Mucosa of descending colon (tissue), 3 donors: ENCODE results near the gene FHAD1. TPM values are rescaled to one million over a fixed set of nuclear protein-coding genes. Genes with fewer than 3 reads are reported as not detected.
A peak's percentile ranks its signal among the peaks of the same experiment; 100 is the strongest.

ENCODE experiments used
- ATAC-seq: fragments of 200-7000 bp; cut with Tn5 transposase; one replicate; pipeline ENCODE4 v1.9.1; 2020; ENCODE audit warnings: mild to moderate bottlenecking, moderate library complexity
- DNase-seq, 3 donors: peaks; one replicate each; pipeline ENCODE4 v3.0.0-alpha.2; 2020
- H3K36me3 ChIP-seq: fragments of 200-600 bp; one replicate; pipeline ENCODE4 v1.8.0; 2021; ENCODE audit warnings: low read depth, mild to moderate bottlenecking
- H3K4me1 ChIP-seq: fragments of 200-600 bp; one replicate; pipeline ENCODE4 v1.8.0; 2021; ENCODE audit warnings: low read depth, mild to moderate bottlenecking
- H3K4me3 ChIP-seq: fragments of 200-600 bp; one replicate; pipeline ENCODE4 v1.8.0; 2021; ENCODE audit warnings: mild to moderate bottlenecking
- H3K9me3 ChIP-seq: fragments of 200-600 bp; one replicate; pipeline ENCODE4 v1.8.0; 2021; ENCODE audit warnings: mild to moderate bottlenecking
- intact Hi-C, 2 donors: fragments of 100-400 bp; cut with DNase I in 1 of 2; cut with micrococcal nuclease in 1 of 2; formaldehyde crosslinking; loops; one replicate each; pipeline versions ENCODE4 v1.11.0 to v1.11.1; 2022; cut with DNase I, micrococcal nuclease
- total RNA-seq, 3 donors: library from RNA; stranded (reverse); fragmentation: NEBNext Ultra II Directional in 2 of 3; extraction: Animal tissue kit (Norgen Biotek cat#: 25700) in 2 of 3; gene quantifications; one replicate each; pipeline versions ENCODE4 v1.2.1 to v1.2.4, GENCODE V29; 2021 to 2023
- TF ChIP-seq, protein P1 (sequence below): fragments of 200-600 bp; IDR thresholded peaks from one replicate; pipeline ENCODE4 v1.8.0; 2022; ENCODE audit warnings: antibody characterized with exemption, mild to moderate bottlenecking
- donor health status: DM: no; HTN: no; CAD: no; lungs with moderate emphysema.
- donor health status: DM: no; HTN: no; CAD: no.
- donor health status: DM: no; HTN: yes; CAD: no.

Gene FHAD1
- total RNA-seq, 3 donors from 2014 or later: 0.89 to 1.9 (median 0.99) TPM

DNA sequence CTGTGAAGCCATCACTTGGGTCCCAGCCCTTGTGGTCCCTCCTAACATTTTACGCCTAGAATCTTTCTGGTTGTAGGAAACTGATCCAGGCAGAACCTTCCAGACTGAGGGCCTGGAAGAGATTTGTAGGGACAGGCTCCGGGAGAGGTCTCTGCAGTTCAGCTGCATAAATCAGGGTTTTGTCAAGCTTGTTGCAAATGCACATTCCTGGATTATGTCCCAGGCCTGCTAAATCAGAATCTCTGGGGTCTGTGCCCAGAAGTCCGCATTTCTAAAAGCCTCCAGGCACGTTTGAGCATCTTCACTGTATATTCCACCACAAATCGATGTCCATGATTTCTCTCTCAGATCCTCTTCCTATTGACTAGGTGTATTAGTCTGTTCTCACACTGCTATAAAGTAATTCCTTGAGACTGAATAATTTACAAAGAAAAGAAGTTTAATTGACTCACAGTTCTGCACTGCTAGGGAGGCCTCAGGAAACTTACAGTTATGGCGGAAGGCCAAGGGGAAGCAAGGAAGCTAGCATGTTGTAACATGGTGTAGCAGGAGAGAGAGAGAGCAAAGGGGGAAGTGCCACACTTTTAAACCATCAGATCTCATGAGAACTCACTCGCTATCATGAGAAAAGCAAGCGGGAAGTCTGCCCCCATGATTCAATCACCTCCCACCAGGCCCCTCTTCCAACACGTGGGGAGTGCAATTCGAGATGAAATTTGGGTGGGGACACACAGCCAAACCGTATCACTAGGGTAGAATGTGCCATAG lies 1.2 kb upstream of the FHAD1 start:
- Histone ChIP-seq H3K4me3 (no peak overlapping the region), H3K36me3 (no peaks in the 10 kb centered on the region), H3K9me3 (no peaks in the 10 kb centered on the region), H3K4me1 (peaks cover 7% of the 10 kb centered on the region)
- DNase-seq (no peak), ATAC-seq (peak; percentile 20)
- intact Hi-C loops: no loop called here
- TF ChIP-seq, protein P1, sequence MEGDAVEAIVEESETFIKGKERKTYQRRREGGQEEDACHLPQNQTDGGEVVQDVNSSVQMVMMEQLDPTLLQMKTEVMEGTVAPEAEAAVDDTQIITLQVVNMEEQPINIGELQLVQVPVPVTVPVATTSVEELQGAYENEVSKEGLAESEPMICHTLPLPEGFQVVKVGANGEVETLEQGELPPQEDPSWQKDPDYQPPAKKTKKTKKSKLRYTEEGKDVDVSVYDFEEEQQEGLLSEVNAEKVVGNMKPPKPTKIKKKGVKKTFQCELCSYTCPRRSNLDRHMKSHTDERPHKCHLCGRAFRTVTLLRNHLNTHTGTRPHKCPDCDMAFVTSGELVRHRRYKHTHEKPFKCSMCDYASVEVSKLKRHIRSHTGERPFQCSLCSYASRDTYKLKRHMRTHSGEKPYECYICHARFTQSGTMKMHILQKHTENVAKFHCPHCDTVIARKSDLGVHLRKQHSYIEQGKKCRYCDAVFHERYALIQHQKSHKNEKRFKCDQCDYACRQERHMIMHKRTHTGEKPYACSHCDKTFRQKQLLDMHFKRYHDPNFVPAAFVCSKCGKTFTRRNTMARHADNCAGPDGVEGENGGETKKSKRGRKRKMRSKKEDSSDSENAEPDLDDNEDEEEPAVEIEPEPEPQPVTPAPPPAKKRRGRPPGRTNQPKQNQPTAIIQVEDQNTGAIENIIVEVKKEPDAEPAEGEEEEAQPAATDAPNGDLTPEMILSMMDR: no peak

DNA sequence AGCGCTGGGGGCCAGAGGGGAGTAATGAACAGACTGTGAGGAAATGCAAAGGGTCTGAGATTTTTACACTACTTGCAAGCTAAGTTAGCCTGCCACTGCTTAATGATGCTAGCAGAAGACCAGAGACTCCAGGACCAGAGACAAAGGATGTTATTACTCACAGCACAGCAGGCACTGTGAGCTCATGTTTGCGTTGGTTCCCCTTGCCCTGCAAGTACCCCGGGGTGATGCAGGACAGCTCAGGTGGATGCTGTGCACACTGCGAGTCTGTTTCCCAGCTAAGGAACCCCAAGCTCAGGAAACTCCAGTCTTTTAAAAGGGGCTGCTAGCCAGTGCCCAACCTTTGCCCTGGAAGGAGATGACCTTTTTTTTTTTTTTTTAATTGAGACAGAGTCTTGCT lies 1.2 kb downstream of the FHAD1 start:
- no peaks in the 10 kb centered on the region for H3K9me3 ChIP-seq
- ATAC-seq: no peak
- no peak for DNase-seq
- H3K4me1 ChIP-seq: peaks cover 7% of the 10 kb centered on the region
- no peaks in the 10 kb centered on the region for H3K36me3 ChIP-seq
- no peak overlapping the region for H3K4me3 ChIP-seq
- intact Hi-C loops: no loop called here
- TF ChIP-seq, protein P1: no peak

DNA sequence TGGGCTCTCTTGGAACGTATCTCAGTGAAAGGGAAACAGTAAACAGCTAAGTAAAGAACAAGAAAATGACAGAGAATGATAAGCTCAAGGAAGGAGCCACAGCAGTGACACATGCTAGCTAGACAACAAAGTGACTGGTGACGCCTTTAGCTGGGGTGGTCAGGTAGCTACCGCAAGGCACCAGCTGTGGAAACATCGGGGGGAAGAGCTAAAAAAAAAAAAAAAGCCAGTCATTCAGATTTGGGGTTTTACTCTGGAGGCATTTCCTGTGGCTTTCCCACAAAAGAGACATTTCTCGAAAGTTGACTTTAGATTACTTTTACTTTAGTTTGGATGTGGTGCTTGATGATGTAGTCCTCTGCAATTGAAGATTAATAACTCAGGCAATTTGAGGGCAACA lies 2.1 kb downstream of the FHAD1 start:
- Histone ChIP-seq H3K9me3 (no peaks in the 10 kb centered on the region), H3K36me3 (no peaks in the 10 kb centered on the region), H3K4me1 (peaks cover 7% of the 10 kb centered on the region), H3K4me3 (no peak overlapping the region)
- ATAC-seq: no peak
- intact Hi-C loops: no loop called here
- TF ChIP-seq, protein P1: no peak
- DNase-seq: no peak

DNA sequence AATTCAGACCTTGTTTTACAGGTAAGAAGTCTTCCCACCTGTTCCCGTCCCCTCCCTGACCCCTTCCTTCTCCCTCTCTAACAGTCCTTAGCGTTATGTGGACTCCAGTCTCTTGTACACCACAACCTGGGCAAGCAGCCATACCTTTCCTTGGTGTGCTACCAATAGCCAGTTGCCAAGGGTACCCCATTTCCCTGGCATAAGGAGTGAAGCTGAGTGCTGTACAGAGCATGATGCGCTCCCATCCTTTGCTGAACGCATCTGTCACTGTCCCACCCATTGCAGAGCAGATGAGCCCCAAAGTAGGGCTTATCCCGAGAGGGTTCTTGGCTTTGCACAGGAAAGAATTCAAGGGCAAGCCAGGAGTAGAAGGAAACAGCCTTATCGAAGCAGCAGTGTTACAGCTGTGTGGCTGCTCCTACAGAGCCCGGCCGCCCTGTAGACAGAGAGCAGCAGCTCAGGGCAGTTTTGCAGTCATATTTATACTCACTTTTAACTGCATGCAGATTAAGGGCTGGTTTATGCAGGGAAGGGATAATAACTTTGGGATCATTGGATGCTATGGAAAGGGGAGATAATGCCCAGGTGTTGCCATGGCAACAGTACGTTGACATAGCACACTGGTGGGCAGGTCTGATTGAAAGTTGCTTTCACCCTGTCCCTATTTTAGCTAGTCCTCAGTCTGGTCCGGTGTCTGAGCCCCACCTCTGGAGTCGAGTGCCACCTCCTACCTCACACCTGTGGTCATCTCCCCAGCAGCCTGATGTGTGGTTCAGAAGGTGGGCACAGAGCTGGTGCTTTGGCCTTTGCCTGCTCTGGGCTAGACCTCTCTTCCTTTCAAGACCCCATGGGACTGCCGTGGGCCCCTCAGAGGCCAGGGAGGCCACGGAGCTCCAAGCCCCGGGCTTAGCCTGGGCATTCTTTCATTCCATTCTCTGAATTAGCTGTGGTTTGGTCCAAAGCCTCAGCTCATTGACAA lies 5.1 kb downstream of the FHAD1 start:
- Histone ChIP-seq H3K4me3 (no peak overlapping the region), H3K9me3 (no peaks in the 10 kb centered on the region), H3K36me3 (no peaks in the 10 kb centered on the region), H3K4me1 (peaks cover 6% of the 10 kb centered on the region)
- ATAC-seq (no peak), DNase-seq (no peak)
- intact Hi-C loops: no loop called here
- TF ChIP-seq, protein P1: no peak

DNA sequence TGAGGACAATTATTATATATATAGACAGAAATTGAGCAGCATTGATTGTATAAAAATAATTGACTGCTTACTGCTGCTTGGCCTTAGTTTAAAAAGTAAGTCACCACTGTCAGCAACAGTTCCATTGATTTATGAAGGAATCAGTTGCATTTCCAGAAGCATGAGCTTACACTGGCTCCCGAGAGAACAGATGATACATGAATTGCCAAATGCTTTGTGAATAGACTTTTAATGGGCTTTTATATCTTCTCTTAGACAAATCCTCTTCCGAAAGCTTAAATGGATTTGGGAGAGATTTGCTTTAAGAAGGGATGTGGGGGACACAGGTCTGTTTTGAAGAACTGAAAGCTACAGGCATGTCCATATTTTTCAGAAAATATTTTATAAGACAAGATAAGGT lies 7.5 kb downstream of the FHAD1 start:
- ATAC-seq (no peak), DNase-seq (no peak)
- Histone ChIP-seq H3K36me3 (no peaks in the 10 kb centered on the region), H3K4me1 (no peaks in the 10 kb centered on the region), H3K9me3 (no peaks in the 10 kb centered on the region), H3K4me3 (no peak overlapping the region)
- intact Hi-C loops: no loop called here
- TF ChIP-seq, protein P1: no peak
